Mononuclear cell (primary cell): ENCODE results near the gene LCE3A. TPM values are rescaled to one million over a fixed set of nuclear protein-coding genes. Genes with fewer than 3 reads are reported as not detected.
"Not testable (repeated sequence)": the region's sequence is repeated elsewhere in the genome, so short reads cannot be mapped to it uniquely, and the experiment has no call there.

Experiments used
- H3K27me3 ChIP-seq: 2 replicates; pipeline ENCODE4 v1.6.0; 2011; ENCODE audit warnings: low read length, control low read depth; ENCODE audit not compliant: insufficient read depth
- H3K4me1 ChIP-seq: 2 replicates; pipeline ENCODE4 v1.5.1; 2011; ENCODE audit warnings: mild to moderate bottlenecking, low read length, control low read depth; ENCODE audit not compliant: insufficient read depth
- H3K4me3 ChIP-seq: 2 replicates; pipeline ENCODE4 v1.5.1; 2011; ENCODE audit warnings: mild to moderate bottlenecking, low read length, moderate library complexity
- H3K9me3 ChIP-seq: 2 replicates; pipeline ENCODE4 v1.5.1; 2011; ENCODE audit warnings: low read depth, mild to moderate bottlenecking, control low read depth, low read length
- total RNA-seq: library from RNA; depleted of rRNA; stranded (reverse); fragments of >200 nt; gene quantifications from one replicate; pipeline ENCODE4 v1.2.3, GENCODE V29; 2012

Gene LCE3A, protein sequence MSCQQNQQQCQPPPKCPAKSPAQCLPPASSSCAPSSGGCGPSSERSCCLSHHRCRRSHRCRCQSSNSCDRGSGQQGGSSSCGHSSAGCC
- total RNA-seq: not detected

DNA sequence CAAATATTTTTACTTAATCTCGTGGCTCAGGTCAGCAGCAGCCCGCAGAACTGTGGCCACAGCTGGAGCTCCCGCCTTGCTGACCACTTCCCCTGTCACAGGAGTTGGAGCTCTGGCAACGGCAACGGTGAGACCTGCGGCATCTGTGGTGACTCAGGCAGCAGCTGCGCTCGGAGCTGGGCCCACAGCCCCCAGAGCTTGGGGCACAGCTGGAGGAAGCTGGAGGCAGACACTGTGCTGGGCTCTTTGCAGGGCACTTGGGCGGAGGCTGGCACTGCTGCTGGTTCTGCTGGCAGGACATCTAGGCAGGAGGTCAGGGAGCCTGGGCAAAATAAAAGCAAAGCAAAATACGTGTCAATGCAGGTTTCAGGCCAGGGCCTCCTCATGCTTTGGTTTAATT is at the start of gene LCE3A:
Gene LCE3A (minus strand): TSS at position 301 of the 400 bp plus-strand sequence. CDS start 0 bp downstream, at position 301.
- no peaks in the 10 kb centered on the region for H3K27me3 ChIP-seq
- H3K4me3 ChIP-seq: no peak within 1 kb of the TSS
- peaks cover 7% of the 10 kb centered on the region for H3K9me3 ChIP-seq
- no peaks in the 10 kb centered on the region for H3K4me1 ChIP-seq

DNA sequence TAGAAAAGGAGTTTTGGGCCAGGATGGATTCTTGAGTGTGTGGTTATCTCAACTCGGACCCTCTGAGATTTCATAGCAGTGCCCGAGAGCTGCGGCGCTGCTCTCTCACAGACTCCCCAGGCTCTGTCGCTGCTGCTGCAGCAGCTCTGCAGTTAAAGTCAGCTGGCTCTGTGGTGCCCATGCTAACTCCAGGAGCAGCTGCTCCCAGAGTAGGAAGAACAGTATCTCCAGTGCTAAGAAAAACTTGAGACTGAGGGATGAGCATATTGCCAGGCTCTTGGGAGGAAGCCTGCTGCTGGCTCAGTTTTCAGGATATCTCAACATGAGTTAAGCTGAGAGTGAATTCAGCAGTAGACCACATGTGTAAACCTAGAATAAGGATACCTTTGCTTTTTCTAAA is 44.7 kb upstream of the LCE3A start:
- no peaks in the 10 kb centered on the region for H3K27me3 ChIP-seq
- no peaks in the 10 kb centered on the region for H3K4me1 ChIP-seq
- H3K9me3 ChIP-seq: no peaks in the 10 kb centered on the region
- no peak overlapping the region for H3K4me3 ChIP-seq

DNA sequence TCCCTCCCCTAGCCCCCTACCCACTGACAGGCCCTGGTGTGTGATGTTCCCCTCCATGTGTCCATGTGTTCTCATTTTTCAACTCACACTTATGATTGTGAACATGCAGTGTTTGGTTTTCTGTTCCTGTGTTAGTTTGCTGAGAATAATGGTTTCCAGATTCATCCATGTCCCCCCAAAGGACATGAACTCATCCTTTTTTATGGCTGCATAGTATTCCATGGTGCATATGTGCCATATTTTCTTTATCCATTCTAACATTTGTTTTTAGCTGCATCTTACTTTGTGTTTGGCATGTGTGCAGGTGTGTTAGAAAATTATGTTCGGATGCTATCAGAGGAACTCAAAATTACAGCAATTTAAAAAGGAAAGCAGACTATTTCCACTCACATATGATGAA is 43.3 kb upstream of the LCE3A start:
- H3K9me3 ChIP-seq, H3K4me1 ChIP-seq: not testable (repeated sequence)

DNA sequence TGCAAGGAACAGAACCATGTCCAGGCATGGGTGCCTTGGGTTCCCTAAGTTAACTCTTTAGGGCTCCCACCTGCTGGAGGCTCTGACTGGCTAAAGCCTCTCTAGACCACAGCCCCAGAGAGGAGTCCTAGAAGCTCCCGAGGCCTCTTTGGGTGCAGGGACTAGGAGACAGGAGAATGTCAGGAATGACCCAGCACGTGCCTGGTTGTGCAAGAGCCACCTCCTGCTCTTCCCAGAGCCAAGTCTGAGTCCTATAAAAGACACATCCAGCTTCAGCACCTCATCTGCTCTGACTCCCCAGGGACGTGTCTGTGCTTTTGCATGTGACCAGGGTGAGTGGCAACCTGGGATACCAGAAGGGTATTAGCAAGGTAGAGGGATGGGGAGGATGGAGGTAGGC is 40.2 kb upstream of the LCE3A start, which contains the start of gene LCE2D:
Gene LCE2D (plus strand): TSS at position 283 of the 400 bp plus-strand sequence. CDS start 726 bp downstream, outside the sequence.
- H3K4me1 ChIP-seq: no peaks in the 10 kb centered on the region
- H3K9me3 ChIP-seq: no peaks in the 10 kb centered on the region
- no peaks in the 10 kb centered on the region for H3K27me3 ChIP-seq
- H3K4me3 ChIP-seq: no peak within 1 kb of the TSS

More for the DNA sequence above, 43.3 kb upstream of the LCE3A start:
- H3K4me3 ChIP-seq, H3K27me3 ChIP-seq: not testable (repeated sequence)

DNA sequence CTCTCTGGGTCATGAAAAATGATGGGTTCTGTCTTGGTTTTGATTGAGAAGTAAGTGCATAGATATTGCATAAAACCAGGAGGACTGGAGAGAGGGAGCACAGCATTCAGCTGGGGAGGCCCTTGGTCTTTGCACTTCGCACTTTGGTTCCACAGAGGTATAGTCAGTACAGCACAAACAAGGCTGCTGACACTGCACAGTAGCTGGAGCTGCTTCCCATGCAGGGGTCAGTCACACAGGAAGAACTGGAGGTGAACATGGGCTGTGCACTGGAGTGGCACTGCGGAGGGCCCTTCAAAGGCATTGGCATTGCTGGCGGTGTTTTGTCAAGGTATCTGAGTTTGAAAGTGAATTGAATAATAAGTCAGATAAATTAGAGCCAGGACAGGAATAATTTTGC is 35.7 kb upstream of the LCE3A start:
- no peak overlapping the region for H3K4me3 ChIP-seq
- no peaks in the 10 kb centered on the region for H3K9me3 ChIP-seq
- no peaks in the 10 kb centered on the region for H3K4me1 ChIP-seq
- no peaks in the 10 kb centered on the region for H3K27me3 ChIP-seq

DNA sequence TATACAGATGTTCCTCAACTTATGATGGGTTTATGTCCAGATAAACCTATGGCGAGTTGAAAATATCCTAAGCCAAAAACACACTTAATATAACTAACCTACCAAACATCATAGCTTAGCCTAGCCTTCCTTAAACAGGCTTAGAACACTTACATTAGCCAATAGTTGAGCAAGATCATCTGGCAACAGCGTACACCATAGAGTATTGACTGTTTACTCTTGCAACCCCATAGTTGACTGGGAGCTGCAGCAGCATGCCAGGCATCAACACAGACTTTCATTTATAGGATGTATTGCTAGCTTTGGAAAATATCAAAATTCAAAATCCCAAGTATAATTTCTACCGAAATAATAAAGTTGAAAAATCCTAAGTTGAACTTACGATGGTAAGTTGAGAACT is 34.8 kb upstream of the LCE3A start:
- H3K4me3 ChIP-seq: no peak overlapping the region
- no peaks in the 10 kb centered on the region for H3K4me1 ChIP-seq
- H3K9me3 ChIP-seq: no peaks in the 10 kb centered on the region
- H3K27me3 ChIP-seq: no peaks in the 10 kb centered on the region

DNA sequence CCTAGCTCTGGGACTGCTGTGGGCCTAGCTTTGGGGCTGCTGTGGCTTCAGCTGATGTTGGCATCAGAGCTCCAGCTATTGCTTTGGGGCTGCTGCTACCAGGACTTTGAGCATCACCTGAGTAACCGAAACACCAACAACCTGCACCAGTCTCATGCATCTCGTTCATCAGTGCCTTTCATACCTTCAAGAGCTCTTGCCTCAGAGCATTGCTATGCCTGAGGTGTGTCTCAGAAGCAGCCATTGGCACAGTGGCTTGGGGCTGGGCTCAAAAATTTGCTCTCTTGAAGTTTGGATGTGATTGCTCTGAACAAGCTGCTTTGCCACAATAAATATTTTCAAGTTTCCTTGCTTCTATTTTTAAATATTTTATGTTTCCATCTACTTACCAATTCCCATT is 33.6 kb upstream of the LCE3A start:
- Histone ChIP-seq H3K4me3 (no peak overlapping the region), H3K27me3 (peaks cover 6% of the 10 kb centered on the region), H3K4me1 (no peaks in the 10 kb centered on the region), H3K9me3 (no peaks in the 10 kb centered on the region)

DNA sequence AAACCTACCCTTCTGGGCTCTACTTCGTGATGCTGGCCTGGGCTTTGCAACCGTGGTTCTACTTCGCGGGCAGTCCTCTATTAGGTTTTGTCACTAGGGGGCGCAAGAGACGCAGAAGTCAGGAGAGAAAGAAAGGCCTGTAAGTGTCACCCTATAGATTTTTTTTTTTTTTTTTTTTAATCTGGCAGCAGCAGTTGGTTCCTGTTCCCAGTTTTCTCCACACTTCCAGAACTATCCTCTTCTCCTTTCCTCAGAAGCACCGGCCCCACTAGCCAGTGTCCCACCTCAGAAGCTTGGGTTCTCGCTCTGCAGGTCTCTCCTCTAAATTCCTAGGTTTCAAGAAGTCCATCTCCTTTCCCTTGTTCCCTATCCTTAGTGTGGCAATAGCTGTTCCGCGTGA is 31.2 kb upstream of the LCE3A start:
- Histone ChIP-seq H3K4me3 (no peak overlapping the region), H3K27me3 (peaks cover 13% of the 10 kb centered on the region), H3K4me1 (no peaks in the 10 kb centered on the region), H3K9me3 (no peaks in the 10 kb centered on the region)

DNA sequence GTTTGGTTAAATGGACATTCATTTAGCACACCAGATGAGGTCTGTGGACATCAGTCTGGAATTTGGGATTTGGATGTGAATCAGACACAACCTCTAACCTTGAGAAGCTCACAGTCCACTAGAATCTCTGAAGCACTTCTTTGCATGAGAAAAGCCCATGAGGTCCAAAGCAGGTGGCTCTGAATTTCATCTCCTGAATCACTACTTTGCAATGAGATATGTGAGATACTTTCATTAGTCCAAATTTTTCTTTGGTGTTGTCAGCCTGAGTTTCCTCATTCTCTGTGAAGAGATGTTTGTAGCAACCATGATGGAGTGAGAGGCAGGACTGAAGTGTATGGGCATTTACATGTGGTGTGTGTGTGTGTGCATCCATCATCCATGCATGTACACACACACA is 23.8 kb upstream of the LCE3A start:
- Histone ChIP-seq H3K4me3 (no peak overlapping the region), H3K9me3 (no peaks in the 10 kb centered on the region), H3K27me3 (peaks cover 9% of the 10 kb centered on the region), H3K4me1 (no peaks in the 10 kb centered on the region)

DNA sequence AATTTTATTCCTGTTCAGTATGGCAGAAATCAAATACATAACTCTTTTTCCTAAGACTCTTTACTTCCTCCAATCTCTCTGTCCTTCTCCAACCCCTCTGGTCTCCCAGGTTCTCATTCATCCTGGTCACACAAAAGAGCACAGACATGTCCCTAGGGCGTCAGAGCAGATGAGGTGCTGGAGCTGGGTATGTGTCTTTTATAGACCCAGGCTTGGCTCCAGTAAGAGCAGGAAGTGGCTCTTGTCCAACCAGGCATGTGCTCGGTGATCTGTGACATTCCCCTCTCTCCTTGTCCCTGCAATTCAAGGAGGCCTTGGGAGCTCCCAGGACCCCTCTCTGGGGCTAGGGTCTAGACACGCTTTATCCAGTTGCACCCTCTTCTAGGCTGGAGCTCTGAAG is 22.2 kb upstream of the LCE3A start:
- H3K4me3 ChIP-seq: no peak overlapping the region
- H3K9me3 ChIP-seq: no peaks in the 10 kb centered on the region
- peaks cover under 1% of the 10 kb centered on the region for H3K27me3 ChIP-seq
- no peaks in the 10 kb centered on the region for H3K4me1 ChIP-seq

DNA sequence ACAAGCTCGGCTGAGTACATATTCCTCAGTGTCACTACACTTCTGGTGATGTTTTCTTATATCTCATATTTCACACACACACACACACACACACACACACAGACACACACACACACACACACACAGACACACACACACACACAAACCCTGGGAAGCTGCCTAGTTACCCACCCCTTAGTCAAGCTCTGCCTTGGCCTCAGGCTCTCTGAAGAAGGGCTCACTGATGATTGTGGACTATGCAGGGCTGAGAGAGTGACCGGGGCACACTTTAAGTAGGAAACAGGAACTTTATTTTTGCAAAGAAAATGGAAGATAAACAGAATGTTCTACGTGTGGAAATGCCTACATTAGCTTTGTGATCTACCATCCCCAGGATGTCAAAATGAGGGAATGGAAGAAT is 21.0 kb upstream of the LCE3A start:
- no peaks in the 10 kb centered on the region for H3K4me1 ChIP-seq

DNA sequence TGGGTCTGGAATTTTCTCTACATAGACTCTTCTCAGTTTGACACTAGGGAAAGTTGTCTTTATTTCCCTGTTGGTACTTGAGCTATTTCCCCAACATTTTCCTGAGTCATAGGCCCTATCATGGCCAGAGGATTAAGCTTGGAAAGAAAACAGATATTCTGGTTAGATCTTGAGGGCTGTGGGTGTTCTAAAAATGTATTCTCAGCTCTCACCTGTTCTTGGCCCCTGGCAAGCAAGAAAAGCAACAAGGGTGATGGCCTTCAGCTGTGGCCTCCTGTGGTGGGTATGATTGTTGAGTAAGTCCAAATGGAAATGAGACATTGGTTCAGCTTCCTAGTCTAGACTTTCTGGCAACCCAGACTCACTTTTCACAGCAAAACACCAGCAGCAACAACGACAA is 17.4 kb upstream of the LCE3A start:
- no peaks in the 10 kb centered on the region for H3K4me1 ChIP-seq
- no peak overlapping the region for H3K4me3 ChIP-seq
- no peaks in the 10 kb centered on the region for H3K27me3 ChIP-seq
- no peaks in the 10 kb centered on the region for H3K9me3 ChIP-seq

More for the DNA sequence above, 21.0 kb upstream of the LCE3A start:
- Histone ChIP-seq H3K27me3 (no peaks in the 10 kb centered on the region), H3K9me3 (no peaks in the 10 kb centered on the region), H3K4me3 (no peak overlapping the region)

DNA sequence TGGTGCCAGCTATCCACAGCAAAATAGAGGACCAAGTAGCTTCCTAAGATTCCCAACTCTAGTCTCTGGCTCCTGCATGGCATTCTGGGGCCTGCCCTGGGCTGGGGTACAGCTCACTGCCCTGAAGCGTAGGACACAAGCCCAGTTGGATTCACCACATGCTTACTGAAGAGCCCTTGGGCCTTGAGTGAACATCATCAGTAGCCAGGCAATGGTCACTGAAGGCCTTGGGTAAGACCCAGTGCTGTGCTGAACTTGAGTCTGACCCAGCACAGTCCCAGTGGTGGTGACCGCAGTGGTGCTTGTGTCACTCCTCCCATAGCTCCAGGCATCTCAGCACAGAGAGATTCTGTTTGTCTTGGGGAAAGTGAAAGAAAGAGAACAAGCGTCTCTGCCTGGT is 7.7 kb upstream of the LCE3A start:
- no peaks in the 10 kb centered on the region for H3K9me3 ChIP-seq
- H3K27me3 ChIP-seq: no peaks in the 10 kb centered on the region
- H3K4me3 ChIP-seq: no peak overlapping the region
- no peaks in the 10 kb centered on the region for H3K4me1 ChIP-seq

DNA sequence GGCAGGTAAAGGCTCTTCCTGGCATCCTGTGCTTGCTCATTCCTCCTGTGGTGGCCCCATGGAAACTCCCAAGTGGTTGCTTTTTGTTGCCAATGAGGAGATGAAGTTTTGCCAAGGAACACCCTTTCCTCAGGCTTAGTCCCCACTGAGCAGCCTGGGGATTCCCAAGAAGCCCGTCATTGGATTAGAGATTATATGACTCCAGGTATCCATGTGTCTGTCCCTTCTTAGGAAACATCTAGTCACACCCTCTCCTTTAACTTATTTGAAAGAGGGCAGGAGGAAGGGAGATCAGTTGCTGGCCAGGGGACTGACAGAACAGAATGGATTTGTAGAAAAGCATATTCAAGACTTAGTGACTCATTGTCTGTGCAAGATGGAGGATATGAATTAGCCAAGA is 3.8 kb upstream of the LCE3A start:
- Histone ChIP-seq H3K27me3 (no peaks in the 10 kb centered on the region), H3K9me3 (no peaks in the 10 kb centered on the region), H3K4me3 (no peak overlapping the region), H3K4me1 (no peaks in the 10 kb centered on the region)

DNA sequence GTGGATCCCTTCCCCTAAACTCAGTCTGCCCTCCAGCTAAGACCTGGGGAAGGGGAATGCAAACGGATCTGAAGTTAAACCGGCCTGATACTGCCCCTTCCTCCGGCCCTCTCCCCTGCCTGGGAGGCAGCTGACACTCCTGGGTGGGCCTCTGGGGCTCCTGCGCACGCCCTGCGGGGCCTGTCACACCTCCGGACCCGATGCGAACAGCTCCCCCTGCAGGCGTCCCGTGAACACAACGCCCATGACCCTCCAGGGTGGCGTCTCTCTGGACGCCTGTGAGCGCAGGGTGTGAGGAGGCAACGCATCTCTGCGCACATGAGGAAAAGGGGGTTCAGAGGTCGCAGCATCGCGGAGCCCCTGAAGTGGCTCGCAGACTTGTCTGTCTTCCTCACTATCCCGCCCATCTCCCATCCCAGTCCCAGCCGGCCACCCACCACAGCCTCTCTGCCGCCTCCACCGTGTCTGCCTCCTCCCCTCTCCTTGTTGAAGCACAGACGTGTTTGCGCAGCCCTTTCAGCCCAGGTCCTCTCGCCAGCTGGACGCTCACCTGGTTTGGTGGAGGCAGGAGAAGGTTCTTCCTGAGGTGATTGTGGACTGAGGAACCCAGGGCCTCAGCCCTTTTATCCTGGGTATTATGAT is 421 bp upstream of the LCE3A start:
- Histone ChIP-seq H3K9me3 (peaks cover 7% of the 10 kb centered on the region), H3K27me3 (no peaks in the 10 kb centered on the region), H3K4me3 (no peak overlapping the region), H3K4me1 (no peaks in the 10 kb centered on the region)

DNA sequence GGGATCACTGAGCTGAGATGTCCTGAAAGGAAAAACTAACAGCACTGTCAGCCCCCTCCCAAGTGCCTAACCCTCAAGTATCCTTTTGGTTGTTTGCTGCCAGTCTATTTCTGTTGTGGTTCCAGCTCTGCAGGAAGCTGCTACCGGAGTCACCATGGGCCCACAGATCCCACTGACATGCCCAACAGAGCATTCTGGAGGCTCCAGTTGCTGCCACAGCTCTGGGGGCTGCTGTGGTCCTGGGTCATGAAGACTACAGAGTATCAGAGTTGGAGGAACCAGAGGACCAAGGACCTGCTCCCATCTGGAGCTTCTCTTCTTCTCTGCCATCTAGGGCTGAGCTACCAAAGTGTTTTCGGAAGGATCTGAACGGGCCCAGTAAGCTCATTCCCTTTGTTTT is 910 bp downstream of the LCE3A start:
- H3K4me3 ChIP-seq: no peak overlapping the region
- peaks cover 7% of the 10 kb centered on the region for H3K9me3 ChIP-seq
- no peaks in the 10 kb centered on the region for H3K4me1 ChIP-seq
- H3K27me3 ChIP-seq: no peaks in the 10 kb centered on the region
